IMR-90 (cell line): ENCODE data around the gene KMT2B. TPM values are rescaled to one million over a fixed set of nuclear protein-coding genes. Genes with fewer than 3 reads are reported as not detected.

Experiments
- CTCF ChIP-seq: conservative IDR thresholded peaks from 2 replicates; pipeline ENCODE4 v1.5.1; 2012; ENCODE audit warnings: mild to moderate bottlenecking, low read depth, low read length, improper control_type of control experiment
- polyA plus RNA-seq, 3 experiments: library from polyadenylated mRNA; depleted of rRNA; stranded (reverse); fragments of >200 nt; gene quantifications; 2 replicates each; pipeline ENCODE4 v1.2.3, GENCODE V29; 2012; ENCODE audit warnings: low replicate concordance in 1 of 3
- total RNA-seq: library from RNA; depleted of rRNA; stranded (reverse); fragments of >200 nt; gene quantifications from 2 replicates; pipeline ENCODE4 v1.2.3, GENCODE V29; 2012

KMT2B gene
- total and polyA plus RNA-seq, 2 of the 4 experiments (the other 2 are of a cell fraction) = 3.0 to 30.7 TPM

- no peak for TF ChIP-seq CTCF
These were observed 65.9 kb downstream of the KMT2B start (continued) for GRCh38 chr19:35783469-35784434.
